K562 treated with DMSO at 1 percent for 48 hours (cell line): ENCODE results near the gene SF3B2. TPM values are rescaled to one million over a fixed set of nuclear protein-coding genes. Genes with fewer than 3 reads are reported as not detected.

Experiments used
- total RNA-seq: library from RNA; unstranded; fragments of 300-600 nt; gene quantifications from 2 replicates; pipeline ENCODE4 v1.2.3, GENCODE V29; 2022; ENCODE audit warnings: low replicate concordance; ENCODE audit errors: extremely low read depth

SF3B2 gene, protein sequence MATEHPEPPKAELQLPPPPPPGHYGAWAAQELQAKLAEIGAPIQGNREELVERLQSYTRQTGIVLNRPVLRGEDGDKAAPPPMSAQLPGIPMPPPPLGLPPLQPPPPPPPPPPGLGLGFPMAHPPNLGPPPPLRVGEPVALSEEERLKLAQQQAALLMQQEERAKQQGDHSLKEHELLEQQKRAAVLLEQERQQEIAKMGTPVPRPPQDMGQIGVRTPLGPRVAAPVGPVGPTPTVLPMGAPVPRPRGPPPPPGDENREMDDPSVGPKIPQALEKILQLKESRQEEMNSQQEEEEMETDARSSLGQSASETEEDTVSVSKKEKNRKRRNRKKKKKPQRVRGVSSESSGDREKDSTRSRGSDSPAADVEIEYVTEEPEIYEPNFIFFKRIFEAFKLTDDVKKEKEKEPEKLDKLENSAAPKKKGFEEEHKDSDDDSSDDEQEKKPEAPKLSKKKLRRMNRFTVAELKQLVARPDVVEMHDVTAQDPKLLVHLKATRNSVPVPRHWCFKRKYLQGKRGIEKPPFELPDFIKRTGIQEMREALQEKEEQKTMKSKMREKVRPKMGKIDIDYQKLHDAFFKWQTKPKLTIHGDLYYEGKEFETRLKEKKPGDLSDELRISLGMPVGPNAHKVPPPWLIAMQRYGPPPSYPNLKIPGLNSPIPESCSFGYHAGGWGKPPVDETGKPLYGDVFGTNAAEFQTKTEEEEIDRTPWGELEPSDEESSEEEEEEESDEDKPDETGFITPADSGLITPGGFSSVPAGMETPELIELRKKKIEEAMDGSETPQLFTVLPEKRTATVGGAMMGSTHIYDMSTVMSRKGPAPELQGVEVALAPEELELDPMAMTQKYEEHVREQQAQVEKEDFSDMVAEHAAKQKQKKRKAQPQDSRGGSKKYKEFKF
- total RNA-seq: not detected in 2 replicates

DNA sequence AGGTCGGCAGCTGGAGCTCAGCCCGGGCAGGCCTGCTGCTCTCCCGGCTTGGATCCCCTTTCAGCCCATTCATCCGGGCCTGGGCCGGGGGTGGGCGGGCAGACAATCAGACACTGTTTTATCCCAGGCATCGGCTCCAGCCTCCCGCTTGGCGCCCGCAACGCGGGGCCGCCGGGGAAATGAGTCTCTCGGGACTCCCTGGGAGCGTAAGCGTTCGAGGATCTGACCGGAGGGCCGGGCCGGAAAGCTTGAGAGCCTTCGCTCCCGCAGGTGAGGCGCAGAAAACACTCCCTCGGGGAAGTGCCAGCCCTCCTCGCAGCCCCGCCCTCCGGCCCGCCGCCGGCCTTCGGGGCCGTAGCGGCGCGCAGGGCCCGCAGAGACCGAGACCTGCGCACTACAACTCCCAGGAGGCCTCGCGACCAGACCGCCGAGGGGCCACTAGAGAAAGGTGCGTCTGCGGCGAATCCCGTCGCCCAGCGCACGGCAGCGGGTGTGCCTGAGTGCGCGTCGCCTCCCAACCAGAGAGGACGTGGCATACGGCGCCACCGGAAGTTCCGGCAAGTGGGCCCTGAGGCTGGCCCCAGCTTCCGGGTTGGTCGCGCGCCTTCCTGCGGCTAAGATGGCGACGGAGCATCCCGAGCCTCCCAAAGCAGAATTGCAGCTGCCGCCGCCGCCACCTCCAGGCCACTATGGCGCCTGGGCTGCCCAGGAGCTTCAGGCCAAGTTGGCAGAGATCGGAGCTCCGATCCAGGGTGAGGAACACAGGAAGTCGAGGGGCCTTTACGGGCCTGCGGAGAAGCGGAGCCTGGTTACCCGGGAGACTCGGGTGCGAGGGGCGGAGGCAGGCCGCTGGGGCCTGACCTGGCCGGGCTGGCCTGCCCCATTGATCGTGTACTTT, at the start of gene SF3B2:
Gene SF3B2 (plus strand): TSS at position 599 of the 898 bp plus-strand sequence. CDS start 21 bp downstream, at position 620.

DNA sequence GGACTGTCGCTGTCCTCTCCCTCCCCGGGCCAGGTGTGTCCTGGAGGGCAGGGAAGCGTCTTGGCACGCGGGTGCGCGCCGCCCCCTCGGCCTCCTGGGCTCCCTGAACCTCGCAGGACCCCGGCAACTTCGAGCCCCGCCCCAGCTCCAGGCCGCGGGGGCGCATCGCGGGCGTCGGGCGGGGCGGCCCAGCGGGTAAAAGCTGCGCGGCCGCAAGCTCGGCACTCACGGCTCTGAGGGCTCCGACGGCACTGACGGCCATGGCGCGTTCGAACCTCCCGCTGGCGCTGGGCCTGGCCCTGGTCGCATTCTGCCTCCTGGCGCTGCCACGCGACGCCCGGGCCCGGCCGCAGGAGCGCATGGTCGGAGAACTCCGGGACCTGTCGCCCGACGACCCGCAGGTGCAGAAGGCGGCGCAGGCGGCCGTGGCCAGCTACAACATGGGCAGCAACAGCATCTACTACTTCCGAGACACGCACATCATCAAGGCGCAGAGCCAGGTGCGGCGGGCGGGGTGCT, 40.3 kb upstream of the SF3B2 start, which contains the start of gene CST6:
Gene CST6 (plus strand): TSS at position 224 of the 519 bp plus-strand sequence. CDS start 37 bp downstream, at position 261.

DNA sequence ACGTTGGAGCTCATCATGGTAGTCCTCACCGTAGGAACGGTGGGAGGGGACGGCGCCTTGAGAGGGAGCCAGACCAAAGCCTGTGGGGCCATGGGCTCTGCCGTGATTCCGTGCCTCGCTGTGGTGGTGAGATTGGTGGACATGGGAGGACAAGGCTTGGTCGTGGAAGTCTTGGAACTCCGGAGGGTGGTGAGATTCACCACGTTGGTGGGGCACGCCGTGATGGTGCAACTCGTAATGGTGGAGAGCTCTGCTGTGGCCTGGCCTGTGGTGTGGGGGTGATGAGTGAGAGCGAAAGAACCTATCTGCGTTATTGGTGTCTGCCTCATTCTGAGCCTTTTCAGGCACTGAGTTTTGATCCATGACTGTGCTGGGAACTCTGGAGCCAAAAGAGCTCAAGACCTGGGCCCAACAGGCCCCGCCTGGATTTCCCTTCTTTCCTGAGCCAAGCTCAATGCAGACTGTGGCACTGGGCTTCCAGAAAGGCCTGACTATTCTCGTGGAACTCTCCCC, 26.1 kb upstream of the SF3B2 start, which contains the start of gene CATSPER1:
Gene CATSPER1 (minus strand): TSS at position 463 of the 513 bp plus-strand sequence. CDS start 100 bp downstream, at position 363.

DNA sequence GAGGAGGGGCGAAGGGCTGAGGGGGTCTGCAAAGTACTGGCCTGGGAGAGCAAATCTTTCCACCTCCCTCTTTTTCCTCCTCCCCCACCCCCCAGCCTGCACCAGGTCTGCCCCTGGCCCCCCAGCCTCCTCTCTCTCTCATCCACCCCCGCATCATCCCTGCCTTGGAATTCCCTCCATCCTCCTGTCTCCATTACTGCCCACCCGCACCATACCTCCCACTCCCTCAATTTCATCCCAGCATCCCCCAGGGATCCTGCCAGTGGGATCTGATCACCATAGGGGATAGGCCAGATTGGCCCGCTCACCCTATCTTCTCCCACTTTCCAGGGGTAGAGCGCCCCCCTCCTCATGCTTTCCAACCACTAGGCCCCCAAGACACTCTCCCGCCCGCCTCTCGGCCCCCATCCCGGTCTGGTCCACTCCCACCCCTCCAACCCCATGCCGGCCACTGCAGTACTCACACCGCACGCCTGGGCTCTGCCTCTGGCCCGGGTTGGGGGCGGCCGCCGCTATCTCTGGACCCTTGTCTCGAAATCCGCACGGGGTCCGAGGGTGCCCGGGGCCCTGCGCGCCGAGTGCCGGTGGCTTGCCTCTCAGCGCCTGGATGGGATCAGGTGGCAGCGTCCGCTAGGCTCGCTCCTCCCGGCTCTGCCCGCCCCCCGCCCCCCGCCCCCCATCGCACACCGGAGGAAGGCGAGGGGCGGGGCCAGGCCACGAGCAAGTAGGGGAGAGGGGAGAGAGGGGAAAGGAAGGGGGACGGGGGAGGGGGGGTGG, 3.4 kb upstream of the SF3B2 start, which contains the start of gene GAL3ST3:
Gene GAL3ST3 (minus strand): TSS at position 615 of the 777 bp plus-strand sequence. CDS start 3,746 bp downstream, outside the sequence.

DNA sequence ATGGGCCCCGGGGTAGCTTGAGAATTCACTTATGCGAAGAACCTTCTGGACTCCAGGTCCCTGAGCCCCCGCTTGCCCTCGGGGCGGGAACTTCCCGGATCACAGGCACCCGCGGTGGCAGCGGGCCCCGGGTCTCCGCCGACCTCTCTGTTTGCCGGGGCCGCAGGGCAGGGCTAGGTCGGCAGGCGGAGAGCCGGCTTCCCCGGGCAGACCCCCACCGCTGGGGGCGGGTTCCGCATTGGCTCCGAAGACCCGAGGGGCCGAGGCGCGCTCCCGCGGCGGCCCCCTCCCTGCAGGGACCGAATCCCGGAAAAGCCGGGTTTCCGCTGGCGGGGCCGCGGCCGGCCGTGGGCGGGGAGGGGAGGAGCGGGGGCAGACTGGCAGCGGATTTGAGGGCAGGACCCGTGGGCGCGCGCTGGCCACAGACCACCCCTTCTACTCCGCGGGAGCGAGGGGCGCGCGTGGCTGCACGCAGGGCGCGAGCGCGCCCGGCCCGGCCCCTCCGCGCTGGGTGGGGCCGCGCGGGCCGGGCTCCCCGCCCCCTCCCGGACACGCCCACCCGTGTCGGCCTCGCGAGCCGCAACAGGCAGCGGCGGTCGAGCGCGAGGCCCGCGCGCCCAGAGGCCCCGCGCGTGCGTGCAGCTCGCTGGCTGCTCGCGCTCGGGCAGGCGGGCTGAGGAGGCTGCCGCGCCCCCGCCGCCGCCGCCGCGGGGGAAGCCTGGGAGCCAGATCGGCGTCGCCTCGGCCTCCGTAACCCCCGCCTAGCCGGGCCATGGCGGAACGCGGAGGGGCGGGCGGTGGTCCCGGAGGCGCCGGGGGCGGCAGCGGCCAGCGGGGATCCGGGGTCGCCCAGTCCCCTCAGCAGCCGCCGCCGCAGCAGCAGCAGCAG, 17.8 kb downstream of the SF3B2 start, which contains the start of gene PACS1:
Gene PACS1 (plus strand): TSS at position 558 of the 889 bp plus-strand sequence. CDS start 215 bp downstream, at position 773.

Other genes starting within 250 kb of the SF3B2 start
- not detected in 2 replicates for gene SNX32, start 218.4 kb upstream of the SF3B2 start, total RNA-seq
- gene CFL1, start 194.2 kb upstream of the SF3B2 start, total RNA-seq: 572 TPM in 1 of 2 replicates, not detected in the other
- gene MUS81, start 191.9 kb upstream of the SF3B2 start, total RNA-seq: not detected in 2 replicates
- gene EFEMP2, start 179.6 kb upstream of the SF3B2 start, total RNA-seq: not detected in 2 replicates
- not detected in 2 replicates for gene CTSW, start 172.5 kb upstream of the SF3B2 start, total RNA-seq
- gene FIBP, start 163.9 kb upstream of the SF3B2 start, total RNA-seq: not detected in 2 replicates
- gene CCDC85B, start 161.7 kb upstream of the SF3B2 start, total RNA-seq: not detected in 2 replicates
- not detected in 2 replicates for gene FOSL1, start 152.0 kb upstream of the SF3B2 start, total RNA-seq
- gene C11orf68, start 133.3 kb upstream of the SF3B2 start, total RNA-seq: not detected in 2 replicates
- not detected in 2 replicates for gene DRAP1, start 132.9 kb upstream of the SF3B2 start, total RNA-seq
- not detected in 2 replicates for gene TSGA10IP, start 106.9 kb upstream of the SF3B2 start, total RNA-seq
- gene SART1, start 90.6 kb upstream of the SF3B2 start, total RNA-seq: not detected in 2 replicates
- not detected in 2 replicates for gene EIF1AD, start 50.2 kb upstream of the SF3B2 start, total RNA-seq
- gene BANF1, start 49.9 kb upstream of the SF3B2 start, total RNA-seq: not detected in 2 replicates
- not detected in 2 replicates for gene CST6, start 40.4 kb upstream of the SF3B2 start, total RNA-seq
- gene CATSPER1, start 25.9 kb upstream of the SF3B2 start, total RNA-seq: not detected in 2 replicates
- not detected in 2 replicates for gene GAL3ST3, start 3.2 kb upstream of the SF3B2 start, total RNA-seq
- gene PACS1, start 17.9 kb downstream of the SF3B2 start, total RNA-seq: not detected in 2 replicates
- not detected in 2 replicates for gene KLC2, start 205.3 kb downstream of the SF3B2 start, total RNA-seq
- gene RAB1B, start 216.3 kb downstream of the SF3B2 start, total RNA-seq: 266 TPM in 1 of 2 replicates, not detected in the other
- not detected in 2 replicates for gene CNIH2, start 225.8 kb downstream of the SF3B2 start, total RNA-seq
- gene YIF1A, start 236.8 kb downstream of the SF3B2 start, total RNA-seq: not detected in 2 replicates
- not detected in 2 replicates for gene TMEM151A, start 239.5 kb downstream of the SF3B2 start, total RNA-seq